ENCODE measurements around the gene ERN1. TPM values are rescaled to one million over a fixed set of nuclear protein-coding genes. Genes with fewer than 3 reads are reported as not detected.

The ERN1 gene
- total RNA-seq, 1 experiment from 2014 or later, result 13.5 TPM

GRCh38 chr17:64025732-64026294 is 104.1 kb downstream of the ERN1 start:
- no peaks in the 10 kb centered on the region for H3K9me2 ChIP-seq (replicated peaks; ENCODE audit: low read length)
- peaks cover 4% of the 10 kb centered on the region; the same call in 1 of the 2 replicates for H3K4me1 ChIP-seq (ENCODE audit: insufficient read depth, low read length)
- peak overlapping the region; percentile 97 for H2AFZ ChIP-seq (ENCODE audit: low read length)
- intact Hi-C loops (cut with micrococcal nuclease), result loop anchor here (5.0 kb wide), 1 partner anchor 56 kb away; no protein-coding TSS in a partner anchor
- TF ChIP-seq CTCF (conservative IDR thresholded peaks at IDR 0.05; ENCODE audit: low read depth, low read length), result peak; percentile 99
- no peak for TF ChIP-seq EZH2phosphoT487 (IDR thresholded peaks at IDR 0.05; ENCODE audit: borderline replicate concordance, low read length)
- TF ChIP-seq EZH2 (IDR thresholded peaks at IDR 0.05; ENCODE audit: low read length, unreplicated experiment), result no peak
- BruUV-seq (replicated peaks), result no TSS peak
- H3K9me3 ChIP-seq (ENCODE audit: low read length), result no peaks in the 10 kb centered on the region
- no peak overlapping the region for H3K27ac ChIP-seq (ENCODE audit: low read length)
- no peaks in the 10 kb centered on the region for H3K79me2 ChIP-seq (ENCODE audit: low read length)
- H3K4me2 ChIP-seq (ENCODE audit: low read length), result peak overlapping the region; percentile 90
- no peaks in the 10 kb centered on the region for H3F3A ChIP-seq (ENCODE audit: low read length, unreplicated experiment)
- H3K9ac ChIP-seq (ENCODE audit: low read length), result no peak overlapping the region
- peak overlapping the region; percentile 70 for H3K4me3 ChIP-seq (ENCODE audit: low read length)
- no peaks in the 10 kb centered on the region for H4K20me1 ChIP-seq (ENCODE audit: low read length)
- POLR2A ChIA-PET (ENCODE audit: unreplicated experiment), result no interaction called here
- peak; percentile 89 for DNase-seq
- CTCF ChIA-PET, result interaction anchor here (0.6 to 7.9 kb wide), 10 partner anchors 9 to 273 kb away, joined by 3 to 296 read pairs (median 4); no protein-coding TSS in a partner anchor
- no peaks in the 10 kb centered on the region for H3K27me3 ChIP-seq (ENCODE audit: low read length)
- peak; percentile 87 for ATAC-seq
- no peaks in the 10 kb centered on the region for H3K36me3 ChIP-seq (ENCODE audit: low read depth, low read length)

GRCh38 chr17:64024781-64025731 is 104.9 kb downstream of the ERN1 start:
- peak overlapping the region; percentile 90 for H3K4me2 ChIP-seq (ENCODE audit: low read length)

More at GRCh38 chr17:64024781-64025731, 104.9 kb downstream of the ERN1 start:
- Histone ChIP-seq H3K4me3 (ENCODE audit: low read length) (peak overlapping the region; percentile 70), H3F3A (ENCODE audit: low read length, unreplicated experiment) (no peaks in the 10 kb centered on the region), H3K27me3 (ENCODE audit: low read length) (no peaks in the 10 kb centered on the region), H3K9me2 (replicated peaks; ENCODE audit: low read length) (no peaks in the 10 kb centered on the region), H4K20me1 (ENCODE audit: low read length) (no peaks in the 10 kb centered on the region), H3K27ac (ENCODE audit: low read length) (no peak overlapping the region), H3K9me3 (ENCODE audit: low read length) (no peaks in the 10 kb centered on the region), H2AFZ (ENCODE audit: low read length) (peak overlapping the region; percentile 97), H3K9ac (ENCODE audit: low read length) (no peak overlapping the region), H3K4me1 (ENCODE audit: insufficient read depth, low read length) (peaks cover 4% of the 10 kb centered on the region; the same call in 1 of the 2 replicates), H3K79me2 (ENCODE audit: low read length) (no peaks in the 10 kb centered on the region), H3K36me3 (ENCODE audit: low read depth, low read length) (no peaks in the 10 kb centered on the region)
- ChIA-PET POLR2A (ENCODE audit: unreplicated experiment) (no interaction called here), CTCF (interaction anchor here (0.6 to 7.9 kb wide), 8 partner anchors 9 to 274 kb away, joined by 3 to 296 read pairs (median 4); no protein-coding TSS in a partner anchor)
- TF ChIP-seq CTCF (conservative IDR thresholded peaks at IDR 0.05; ENCODE audit: low read depth, low read length) (no peak), EZH2phosphoT487 (IDR thresholded peaks at IDR 0.05; ENCODE audit: borderline replicate concordance, low read length) (no peak), EZH2 (IDR thresholded peaks at IDR 0.05; ENCODE audit: low read length, unreplicated experiment) (no peak)
- intact Hi-C loops (cut with micrococcal nuclease), result loop anchor here (5.0 kb wide), 1 partner anchor 57 kb away; no protein-coding TSS in a partner anchor
- no TSS peak for BruUV-seq (replicated peaks)
- peak; percentile 39 for ATAC-seq
- peak; percentile 43 for DNase-seq

Measured in PC-3 (cell line).